Urinary bladder (tissue), 4 donors: ENCODE measurements around the gene SPAG9. TPM values are rescaled to one million over a fixed set of nuclear protein-coding genes. Genes with fewer than 3 reads are reported as not detected.

Experiments
- DNase-seq: peaks from one replicate; pipeline ENCODE4 v3.0.0-alpha.2; 2015; ENCODE audit errors: extremely low spot score
- H3K27ac ChIP-seq: one replicate; pipeline ENCODE4 v1.5.1; 2013; ENCODE audit warnings: low read depth, mild to moderate bottlenecking, moderate library complexity
- H3K36me3 ChIP-seq: one replicate; pipeline ENCODE4 v1.6.1; 2013; ENCODE audit warnings: mild to moderate bottlenecking, moderate library complexity; ENCODE audit not compliant: insufficient read depth
- H3K4me1 ChIP-seq: one replicate; pipeline ENCODE4 v1.6.1; 2013; ENCODE audit warnings: mild to moderate bottlenecking, moderate library complexity; ENCODE audit not compliant: insufficient read depth
- H3K4me3 ChIP-seq: one replicate; pipeline ENCODE4 v1.5.1; 2013; ENCODE audit warnings: low read depth, low read length
- WGBS: extraction: QIAGEN DNeasy Blood & Tissue Kit; methylation state at CpG from one replicate; pipeline ENCODE4 v1.1.7; 2013; 5-methylcytosine and 5-hydroxymethylcytosine counted together
- polyA plus RNA-seq: library from polyadenylated mRNA; stranded (reverse); fragments of 200-250 nt; gene quantifications from one replicate; pipeline ENCODE4 v1.2.3, GENCODE V29; 2013
- total RNA-seq: library from RNA; depleted of rRNA; stranded (reverse); fragments of >200 nt; gene quantifications from one replicate; pipeline ENCODE4 v1.2.3, GENCODE V29; 2014
- donor health status: healthy with polysubstance abuse.
- donor health status: healthy.

The SPAG9 gene
- total and polyA plus RNA-seq, 2 donors = 53.9 to 211 TPM

GRCh38 chr17:50952013-50952412 lies 168.7 kb downstream of the SPAG9 start:
- Histone ChIP-seq H3K27ac (no peak overlapping the region), H3K4me1 (peaks cover 4% of the 10 kb centered on the region), H3K4me3 (no peak overlapping the region), H3K36me3 (no peaks in the 10 kb centered on the region)
- DNase-seq = no peak
- WGBS = 77% methylated on average over 5 of the region's 5 CpGs

- WGBS = 10% methylated on average over 26 of the region's 26 CpGs
- H3K4me1 ChIP-seq = peaks cover 4% of the 10 kb centered on the region
- no peaks in the 10 kb centered on the region for H3K36me3 ChIP-seq
- H3K4me3 ChIP-seq = no peak overlapping the region
- DNase-seq = no peak
- peak overlapping the region; percentile 90 for H3K27ac ChIP-seq
Observed at GRCh38 chr17:50949989-50950877, 170.4 kb downstream of the SPAG9 start.

- Histone ChIP-seq H3K36me3 (no peaks in the 10 kb centered on the region), H3K4me1 (peaks cover 2% of the 10 kb centered on the region), H3K4me3 (no peak overlapping the region), H3K27ac (peak overlapping the region; percentile 90)
- WGBS = 65% methylated on average over 21 of the region's 21 CpGs
- no peak for DNase-seq
Observed at GRCh38 chr17:50949128-50949988, 171.3 kb downstream of the SPAG9 start.

GRCh38 chr17:50948711-50949110 lies 172.0 kb downstream of the SPAG9 start:
- H3K27ac ChIP-seq = peak overlapping the region; percentile 14
- H3K36me3 ChIP-seq = no peaks in the 10 kb centered on the region
- no peak for DNase-seq
- peaks cover 2% of the 10 kb centered on the region for H3K4me1 ChIP-seq
- whole genome bisulfite sequencing = 90% methylated on average over 13 of the region's 13 CpGs
- no peak overlapping the region for H3K4me3 ChIP-seq

GRCh38 chr17:50947782-50948543 lies 172.7 kb downstream of the SPAG9 start:
- Histone ChIP-seq H3K4me1 (peaks cover 2% of the 10 kb centered on the region), H3K4me3 (no peak overlapping the region), H3K27ac (peak overlapping the region; percentile 27), H3K36me3 (no peaks in the 10 kb centered on the region)
- no peak for DNase-seq
- WGBS = 66% methylated on average over 15 of the region's 15 CpGs

- peaks cover 2% of the 10 kb centered on the region for H3K4me1 ChIP-seq
- DNase-seq = no peak
- peak overlapping the region; percentile 27 for H3K27ac ChIP-seq
- no peaks in the 10 kb centered on the region for H3K36me3 ChIP-seq
- 87% methylated on average over 19 of the region's 19 CpGs for WGBS
- H3K4me3 ChIP-seq = no peak overlapping the region
Observed at GRCh38 chr17:50946891-50947781, 173.5 kb downstream of the SPAG9 start.

- no peak overlapping the region for H3K4me3 ChIP-seq
- peaks cover 2% of the 10 kb centered on the region for H3K4me1 ChIP-seq
- WGBS = 94% methylated on average over 12 of the region's 12 CpGs
- no peak overlapping the region for H3K27ac ChIP-seq
- no peak for DNase-seq
- no peaks in the 10 kb centered on the region for H3K36me3 ChIP-seq
Observed at GRCh38 chr17:50946223-50946890, 174.3 kb downstream of the SPAG9 start.

- no peak overlapping the region for H3K27ac ChIP-seq
- no peaks in the 10 kb centered on the region for H3K36me3 ChIP-seq
- 96% methylated on average over 3 of the region's 3 CpGs for WGBS
- no peak overlapping the region for H3K4me3 ChIP-seq
- DNase-seq = no peak
- peaks cover 2% of the 10 kb centered on the region for H3K4me1 ChIP-seq
Observed at GRCh38 chr17:50945779-50946222, 174.9 kb downstream of the SPAG9 start.

- no peaks in the 10 kb centered on the region for H3K36me3 ChIP-seq
- peaks cover 2% of the 10 kb centered on the region for H3K4me1 ChIP-seq
- H3K4me3 ChIP-seq = peak overlapping the region; percentile 46
- 70% methylated on average over 18 of the region's 18 CpGs for WGBS
- no peak for DNase-seq
- no peak overlapping the region for H3K27ac ChIP-seq
Observed at GRCh38 chr17:50944902-50945720, 175.6 kb downstream of the SPAG9 start.

GRCh38 chr17:50944054-50944901 lies 176.4 kb downstream of the SPAG9 start:
- 4% methylated on average over 61 of the region's 61 CpGs for WGBS
- no peak for DNase-seq

GRCh38 chr17:50943575-50943933 lies 177.1 kb downstream of the SPAG9 start:
- Histone ChIP-seq H3K4me3 (no peak overlapping the region), H3K36me3 (no peaks in the 10 kb centered on the region), H3K27ac (peak overlapping the region; percentile 90), H3K4me1 (no peaks in the 10 kb centered on the region)
- WGBS = 68% methylated on average over 8 of the region's 8 CpGs
- DNase-seq = no peak

More at GRCh38 chr17:50944054-50944901, 176.4 kb downstream of the SPAG9 start:
- H3K36me3 ChIP-seq = no peaks in the 10 kb centered on the region
- H3K4me1 ChIP-seq = no peaks in the 10 kb centered on the region
- peak overlapping the region; percentile 46 for H3K4me3 ChIP-seq
- H3K27ac ChIP-seq = peak overlapping the region; percentile 90
